BJ (cell line): ENCODE measurements around the gene FUBP1. TPM values are rescaled to one million over a fixed set of nuclear protein-coding genes. Genes with fewer than 3 reads are reported as not detected.

Experiments
- CTCF ChIA-PET: fragments of 350-600 bp; formaldehyde crosslinking; extraction: SDS; loops from one replicate; lab custom pipeline; 2021; ENCODE audit warnings: antibody characterized with exemption, inconsistent platforms; lab: Yijun Ruan, JAX
- POLR2A ChIA-PET: fragments of 300-600 bp; sonication (Branson Sonifier 250); formaldehyde crosslinking; extraction: SDS; loops from one replicate; lab custom pipeline; 2021; ENCODE audit warnings: antibody characterized with exemption; lab: Charles Lee
- DNase-seq: peaks from one replicate; pipeline ENCODE4 v3.0.0-alpha.2; 2011; ENCODE audit warnings: low read depth
- H3K27me3 ChIP-seq: 2 replicates; pipeline ENCODE4 v1.6.0; 2011; ENCODE audit warnings: low read length; ENCODE audit not compliant: control insufficient read depth, insufficient read depth
- H3K36me3 ChIP-seq: 2 replicates; pipeline ENCODE4 v1.5.1; 2011; ENCODE audit warnings: low read length; ENCODE audit not compliant: control insufficient read depth, insufficient read depth
- H3K4me3 ChIP-seq: 2 replicates; pipeline ENCODE4 v1.5.1; 2011; ENCODE audit warnings: low read depth, mild to moderate bottlenecking, control low read depth, low read length
- polyA plus RNA-seq: library from polyadenylated mRNA; depleted of rRNA; stranded (reverse); fragments of >200 nt; gene quantifications from 2 replicates; pipeline ENCODE4 v1.2.3, GENCODE V29; 2011
- TF ChIP-seq, protein P1 (sequence below): IDR thresholded peaks from 2 replicates; pipeline ENCODE4 v1.5.1; 2011; ENCODE audit warnings: low read depth, mild to moderate bottlenecking, control low read depth, inconsistent platforms, low read length, moderate library complexity; ENCODE audit not compliant: insufficient read depth

The FUBP1 gene
- polyA plus RNA-seq, 1 experiment = 79.0 TPM

DNA sequence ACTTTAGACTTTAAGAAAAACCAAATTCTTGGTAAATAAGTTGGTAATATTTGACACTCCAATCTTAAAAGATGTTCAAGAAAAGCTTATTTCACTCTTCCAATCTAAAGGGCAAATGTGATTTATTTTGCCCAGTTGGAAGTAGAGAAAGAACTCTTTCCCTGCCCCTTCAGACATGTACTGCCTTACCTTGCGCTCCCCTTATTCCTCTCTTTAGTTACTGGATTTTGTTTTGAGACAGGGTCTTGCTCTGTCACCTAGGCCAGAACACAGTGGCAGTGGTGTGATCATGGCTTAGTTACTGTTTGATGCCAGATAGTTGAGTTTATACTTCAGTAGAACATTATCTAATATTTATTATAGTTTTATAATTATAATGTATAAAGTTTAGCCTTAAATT, 27.5 kb downstream of the FUBP1 start:
- ChIA-PET CTCF (interaction anchor here (1.0 kb wide), 1 partner anchor 163 kb away, joined by 3 read pairs; no protein-coding TSS in a partner anchor), POLR2A (no interaction called here)
- TF ChIP-seq, protein P1, sequence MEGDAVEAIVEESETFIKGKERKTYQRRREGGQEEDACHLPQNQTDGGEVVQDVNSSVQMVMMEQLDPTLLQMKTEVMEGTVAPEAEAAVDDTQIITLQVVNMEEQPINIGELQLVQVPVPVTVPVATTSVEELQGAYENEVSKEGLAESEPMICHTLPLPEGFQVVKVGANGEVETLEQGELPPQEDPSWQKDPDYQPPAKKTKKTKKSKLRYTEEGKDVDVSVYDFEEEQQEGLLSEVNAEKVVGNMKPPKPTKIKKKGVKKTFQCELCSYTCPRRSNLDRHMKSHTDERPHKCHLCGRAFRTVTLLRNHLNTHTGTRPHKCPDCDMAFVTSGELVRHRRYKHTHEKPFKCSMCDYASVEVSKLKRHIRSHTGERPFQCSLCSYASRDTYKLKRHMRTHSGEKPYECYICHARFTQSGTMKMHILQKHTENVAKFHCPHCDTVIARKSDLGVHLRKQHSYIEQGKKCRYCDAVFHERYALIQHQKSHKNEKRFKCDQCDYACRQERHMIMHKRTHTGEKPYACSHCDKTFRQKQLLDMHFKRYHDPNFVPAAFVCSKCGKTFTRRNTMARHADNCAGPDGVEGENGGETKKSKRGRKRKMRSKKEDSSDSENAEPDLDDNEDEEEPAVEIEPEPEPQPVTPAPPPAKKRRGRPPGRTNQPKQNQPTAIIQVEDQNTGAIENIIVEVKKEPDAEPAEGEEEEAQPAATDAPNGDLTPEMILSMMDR = no peak
- H3K4me3 ChIP-seq = no peak overlapping the region
- DNase-seq = no peak
- no peaks in the 10 kb centered on the region for H3K27me3 ChIP-seq
- peaks cover 11% of the 10 kb centered on the region for H3K36me3 ChIP-seq

DNA sequence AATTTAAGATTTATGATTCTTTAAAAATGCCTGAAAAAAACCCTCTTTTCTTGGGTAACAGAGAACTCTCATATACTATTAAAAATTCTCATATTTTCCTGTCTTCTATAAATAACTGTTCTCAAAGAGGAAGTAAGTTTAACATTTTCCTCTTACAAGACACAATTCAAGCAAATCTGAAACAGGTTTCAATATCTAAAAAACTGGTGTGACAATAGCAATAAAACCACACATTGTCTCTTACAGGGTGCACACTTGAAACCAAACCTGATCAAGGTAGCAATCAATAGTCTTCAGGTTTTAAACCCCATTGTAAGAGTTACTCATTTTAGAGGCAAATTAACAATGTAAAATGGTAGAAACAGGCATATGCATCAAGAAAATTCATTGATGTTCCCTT, 28.0 kb downstream of the FUBP1 start:
- DNase-seq = no peak
- peaks cover 11% of the 10 kb centered on the region for H3K36me3 ChIP-seq
- TF ChIP-seq, protein P1 = no peak
- H3K27me3 ChIP-seq = no peaks in the 10 kb centered on the region
- CTCF ChIA-PET = no interaction called here
- POLR2A ChIA-PET = no interaction called here
- no peak overlapping the region for H3K4me3 ChIP-seq

DNA sequence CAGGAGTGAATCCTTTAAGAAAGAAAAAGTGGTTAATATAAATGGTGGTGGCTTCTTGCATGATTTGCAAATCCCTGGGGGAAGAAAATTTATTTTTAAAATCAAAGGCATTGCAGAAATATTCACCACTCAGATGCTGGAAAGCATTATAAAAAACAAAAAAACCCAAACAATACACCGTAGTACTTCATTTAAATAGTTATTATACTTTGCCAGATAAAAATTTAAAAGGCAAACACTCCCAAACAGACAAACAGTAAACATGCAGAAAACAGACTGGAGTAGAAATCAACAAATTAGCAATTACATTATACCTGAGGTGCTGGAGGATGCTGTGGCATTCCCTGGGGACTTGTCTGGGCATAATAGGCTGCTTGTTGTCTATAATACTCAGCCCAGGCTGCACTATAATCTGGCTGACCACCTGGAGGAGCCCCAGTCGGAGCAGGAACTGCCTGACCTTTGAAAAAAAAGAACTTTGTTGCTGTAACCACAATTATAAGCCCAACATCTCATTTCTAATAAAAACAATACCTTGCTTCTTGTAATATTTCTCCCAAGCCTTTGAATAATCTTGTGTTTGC, 29.9 kb downstream of the FUBP1 start:
- peaks cover 8% of the 10 kb centered on the region for H3K36me3 ChIP-seq
- TF ChIP-seq, protein P1 = peak; percentile 45
- ChIA-PET CTCF (no interaction called here), POLR2A (no interaction called here)
- no peaks in the 10 kb centered on the region for H3K27me3 ChIP-seq
- no peak for DNase-seq
- no peak overlapping the region for H3K4me3 ChIP-seq

DNA sequence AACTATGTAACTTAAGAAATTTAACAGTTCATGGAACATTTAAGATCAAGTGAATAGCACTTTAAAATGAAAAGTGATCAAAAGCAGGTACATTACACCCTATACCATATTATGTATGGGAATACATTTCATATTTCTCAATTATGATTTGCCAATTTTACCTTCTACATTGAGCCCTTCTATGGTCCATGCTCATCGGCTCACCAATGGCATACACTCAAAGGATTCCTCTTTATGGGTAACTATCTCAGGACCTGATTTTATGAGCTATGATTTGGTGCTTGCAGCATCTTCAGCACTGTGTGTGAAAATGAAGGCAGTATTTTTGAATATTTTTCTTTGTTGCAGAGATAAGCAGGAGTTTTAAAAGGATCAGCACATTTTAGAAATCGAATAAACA, 33.5 kb downstream of the FUBP1 start:
- H3K36me3 ChIP-seq = peaks cover 10% of the 10 kb centered on the region
- no peak overlapping the region for H3K4me3 ChIP-seq
- no peak for DNase-seq
- ChIA-PET CTCF (no interaction called here), POLR2A (no interaction called here)
- TF ChIP-seq, protein P1 = no peak
- no peaks in the 10 kb centered on the region for H3K27me3 ChIP-seq

DNA sequence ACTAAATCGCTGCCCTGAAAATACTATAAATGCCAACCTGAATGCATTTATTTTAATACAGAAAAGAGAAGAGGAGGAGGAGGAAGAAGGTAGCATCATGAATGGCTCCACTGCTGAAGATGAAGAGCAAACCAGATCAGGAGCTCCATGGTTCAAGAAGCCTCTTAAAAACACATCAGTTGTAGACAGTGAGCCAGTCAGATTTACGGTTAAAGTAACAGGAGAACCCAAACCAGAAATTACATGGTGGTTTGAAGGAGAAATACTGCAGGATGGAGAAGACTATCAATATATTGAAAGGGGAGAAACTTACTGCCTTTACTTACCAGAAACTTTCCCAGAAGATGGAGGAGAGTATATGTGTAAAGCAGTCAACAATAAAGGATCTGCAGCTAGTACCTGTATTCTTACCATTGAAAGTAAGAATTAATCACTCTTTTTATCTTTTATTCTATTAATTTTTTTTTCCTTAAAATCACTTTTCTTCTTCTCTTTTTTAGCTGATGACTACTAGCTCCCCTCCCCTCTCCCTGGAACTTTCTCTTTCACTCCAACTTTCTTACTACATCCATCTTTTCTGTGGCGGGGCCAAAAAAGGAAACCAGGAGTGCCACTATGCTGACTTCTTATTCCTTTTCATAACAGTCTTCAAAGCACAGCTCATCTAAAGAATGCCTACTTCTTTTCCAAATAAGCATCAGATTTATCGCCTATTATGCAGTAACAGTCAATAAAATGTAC, 36.3 kb downstream of the FUBP1 start:
- peaks cover 10% of the 10 kb centered on the region for H3K36me3 ChIP-seq
- H3K27me3 ChIP-seq = no peaks in the 10 kb centered on the region
- CTCF ChIA-PET = interaction anchor here (0.7 kb wide), 1 partner anchor 13 kb away, joined by 3 read pairs; no protein-coding TSS in a partner anchor
- no peak for DNase-seq
- no peak overlapping the region for H3K4me3 ChIP-seq
- POLR2A ChIA-PET = interaction anchor here (0.7 kb wide), 1 partner anchor 15 kb away, joined by 3 read pairs; no protein-coding TSS in a partner anchor
- TF ChIP-seq, protein P1 = no peak
